GM15510 (cell line): Measurements from ENCODE around the gene DNAAF8.

Source experiments
- POLR2A ChIP-seq: IDR thresholded peaks from 3 replicates; pipeline ENCODE4 v1.6.1; 2011; ENCODE audit warnings: borderline replicate concordance; ENCODE audit not compliant: insufficient read length; ENCODE audit errors: extremely low read depth

The DNAAF8 gene

DNA sequence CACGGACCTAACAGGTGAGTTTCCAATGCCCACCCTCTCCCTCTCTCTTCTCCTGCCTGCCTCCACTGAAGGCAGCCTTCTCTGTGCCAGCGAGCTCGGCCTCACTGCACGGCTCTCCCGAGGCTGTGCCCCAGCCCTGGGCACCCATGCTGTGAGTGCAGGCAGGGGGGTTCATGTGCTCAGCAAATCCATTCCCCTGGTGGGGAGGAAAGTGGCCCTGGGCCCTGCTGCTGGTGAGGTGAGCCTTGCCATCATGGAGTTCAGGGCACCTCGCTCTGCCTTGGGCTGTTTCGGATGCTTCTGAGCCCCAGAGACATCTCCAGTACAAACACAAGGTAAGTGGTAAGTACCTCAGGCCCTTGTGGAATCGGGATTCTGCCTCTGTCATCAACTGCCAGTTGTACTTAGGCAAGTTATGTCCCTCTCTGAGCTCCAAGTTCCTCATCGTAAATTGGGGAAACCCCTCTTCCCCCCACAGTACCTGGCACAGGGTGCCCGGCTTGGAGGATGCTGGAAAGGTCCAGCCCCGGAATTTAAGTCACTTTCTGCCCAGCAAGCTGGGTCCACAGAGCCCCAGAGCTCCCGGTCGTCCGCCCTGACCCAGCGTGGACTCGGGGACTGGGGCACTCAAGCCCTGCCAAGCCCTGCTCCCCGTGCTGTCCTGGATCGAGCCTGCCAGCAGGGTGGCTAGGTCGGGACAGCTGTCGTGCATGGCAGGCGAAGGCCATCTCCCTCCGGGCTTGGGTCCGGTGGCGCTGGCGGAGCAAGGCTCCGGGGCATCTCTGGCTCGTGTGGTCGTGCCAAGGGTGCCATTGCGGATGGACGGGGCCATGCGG is 41.7 kb upstream of the DNAAF8 start:
- TF ChIP-seq POLR2A: no peak

DNA sequence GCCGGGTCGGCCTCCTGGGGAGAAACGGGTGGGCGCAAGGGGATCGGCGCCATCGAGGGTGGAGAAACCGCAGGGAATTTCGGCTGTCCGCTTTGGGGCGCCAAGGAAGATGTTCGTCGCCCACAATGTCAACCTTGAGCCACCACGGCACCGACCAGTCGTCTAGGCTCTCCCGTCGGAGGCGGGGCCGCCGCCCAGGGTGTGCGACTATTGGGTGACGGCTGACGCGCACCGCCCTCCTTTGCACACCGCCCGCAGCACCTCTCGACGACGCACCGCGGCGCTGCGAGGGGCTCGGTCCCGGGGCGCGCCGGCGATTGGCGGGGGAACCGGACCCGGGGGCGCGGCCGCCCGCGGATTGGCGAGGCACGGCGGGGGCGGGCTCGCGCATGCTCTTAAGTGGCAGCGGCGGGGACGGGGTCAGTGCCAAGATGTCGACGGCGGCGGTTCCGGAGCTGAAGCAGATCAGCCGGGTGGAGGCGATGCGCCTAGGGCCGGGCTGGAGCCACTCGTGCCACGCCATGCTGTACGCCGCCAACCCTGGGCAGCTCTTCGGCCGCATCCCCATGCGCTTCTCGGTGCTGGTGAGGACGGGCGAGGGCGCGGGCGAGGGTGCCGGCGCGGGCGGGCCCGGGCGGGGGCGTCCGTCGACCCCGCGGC is 40.9 kb upstream of the DNAAF8 start, which contains the start of gene NUDT16L1:
TSS of gene NUDT16L1 (plus strand) at position 267 of the 660 bp plus-strand sequence. CDS start at position 432, 165 bp downstream.
- TF ChIP-seq POLR2A: peak; percentile 85

- TF ChIP-seq POLR2A: no peak
Measured at GRCh38 chr16:4693956-4694641, 40.2 kb upstream of the DNAAF8 start.

GRCh38 chr16:4694642-4695451 is 39.5 kb upstream of the DNAAF8 start:
- no peak for TF ChIP-seq POLR2A

GRCh38 chr16:4695473-4696171 is 38.7 kb upstream of the DNAAF8 start:
- no peak for TF ChIP-seq POLR2A

GRCh38 chr16:4696172-4696904 is 38.0 kb upstream of the DNAAF8 start:
- no peak for TF ChIP-seq POLR2A

GRCh38 chr16:4696905-4697847 is 37.2 kb upstream of the DNAAF8 start:
- TF ChIP-seq POLR2A: no peak

DNA sequence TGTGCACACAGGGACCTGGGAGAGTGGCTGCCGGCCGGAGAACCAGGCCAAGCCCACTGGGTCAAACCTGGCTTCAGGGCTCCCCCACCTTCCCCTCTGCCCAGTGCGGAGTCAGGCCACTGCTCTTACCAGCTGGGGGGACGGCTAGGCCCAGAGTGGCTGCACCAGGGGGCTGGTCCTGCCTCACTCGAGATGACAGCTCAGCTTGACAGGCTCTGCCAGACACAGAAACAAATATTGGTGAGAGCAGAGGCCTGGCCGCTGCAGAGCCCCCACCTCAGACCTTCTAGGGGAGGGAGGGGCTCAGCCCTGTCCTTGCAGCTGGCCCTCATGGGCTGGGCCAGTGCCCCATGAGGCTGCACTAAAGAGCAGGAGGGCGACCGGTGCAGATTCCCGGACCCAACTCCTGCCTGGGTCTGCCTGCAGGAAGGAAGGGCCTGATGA is 36.5 kb upstream of the DNAAF8 start:
- no peak for TF ChIP-seq POLR2A

DNA sequence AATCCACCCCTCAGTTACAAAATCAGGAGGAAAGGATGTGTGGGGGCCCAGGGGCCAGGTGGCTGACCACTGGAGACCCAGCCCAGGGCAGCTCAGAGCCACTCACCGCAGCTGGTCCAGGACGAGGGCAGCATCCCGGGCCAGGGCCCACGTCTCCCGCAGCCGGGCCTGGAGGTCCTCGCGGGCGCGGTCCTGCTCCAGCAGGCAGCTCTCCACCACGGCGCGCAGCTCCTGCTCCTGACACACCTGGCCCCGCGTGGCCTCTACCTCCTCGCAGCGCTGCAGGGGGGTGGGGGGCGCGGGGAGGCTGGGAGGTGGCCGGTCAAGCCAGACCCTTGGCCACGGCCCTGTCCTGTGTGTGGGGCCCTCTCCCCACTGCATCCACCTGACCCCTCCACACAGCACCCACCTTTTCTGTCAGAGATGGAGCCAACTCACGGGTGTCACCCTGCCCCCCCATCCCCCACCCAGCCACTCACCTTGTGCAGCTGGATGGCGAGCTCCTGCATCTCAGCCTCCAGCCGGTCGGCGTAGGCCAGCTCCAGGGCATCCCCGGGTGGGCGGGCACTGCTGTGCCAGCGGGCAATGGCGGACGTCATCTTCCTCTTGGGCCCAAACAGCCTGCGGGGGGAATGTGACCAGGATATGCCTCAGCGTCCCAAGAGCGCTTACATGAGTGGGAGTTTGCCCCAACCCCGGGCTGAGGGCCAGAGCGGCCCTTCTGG is 35.9 kb upstream of the DNAAF8 start:
- TF ChIP-seq POLR2A: no peak

DNA sequence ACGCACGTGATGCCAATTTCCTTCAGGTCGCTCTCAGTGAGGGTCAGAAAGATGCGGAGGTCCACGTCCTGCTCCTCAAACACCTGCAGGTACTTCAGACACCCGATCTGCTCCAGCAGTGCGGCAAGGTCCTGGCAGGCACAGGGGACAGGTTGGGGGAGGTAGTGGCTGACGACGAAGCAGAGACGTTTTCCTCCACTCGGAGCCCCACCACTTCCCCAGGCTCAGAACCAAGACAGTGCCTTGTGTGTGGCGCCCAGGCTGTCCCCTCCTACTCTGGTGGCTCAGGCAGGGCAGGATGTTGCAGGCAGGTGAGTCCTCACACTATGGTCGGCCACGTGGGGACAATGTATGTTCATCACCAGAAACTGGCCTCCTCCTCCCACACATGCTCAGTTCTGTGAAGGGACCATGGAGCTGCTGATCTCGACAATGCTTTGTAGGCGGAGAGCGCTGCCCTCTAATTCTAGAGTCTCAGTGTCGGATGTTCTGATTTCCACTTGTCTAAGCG is 35.2 kb upstream of the DNAAF8 start:
- no peak for TF ChIP-seq POLR2A

GRCh38 chr16:4700380-4700996 is 33.8 kb upstream of the DNAAF8 start:
- TF ChIP-seq POLR2A: no peak

GRCh38 chr16:4700997-4701743 is 33.2 kb upstream of the DNAAF8 start:
- no peak for TF ChIP-seq POLR2A
